ENCODE data around the gene ANKRD23. TPM values are rescaled to one million over a fixed set of nuclear protein-coding genes. Genes with fewer than 3 reads are reported as not detected.

The ANKRD23 gene
- total and polyA plus RNA-seq, 2 of the 8 experiments (the other 6 are each of a cell fraction or from before 2014, with no cell fraction given) = 3.4 to 3.5 TPM

- Histone ChIP-seq H3K14ac (ENCODE audit: insufficient read length) (no peak overlapping the region), H2AFZ (ENCODE audit: low read length) (no peak overlapping the region), H3K56ac (replicated peaks; ENCODE audit: insufficient read length, low read depth, low read length) (no peak overlapping the region), H3K4me2 (ENCODE audit: insufficient read depth in 1 of 2, low read depth in 2 of 2, low read length in 2 of 2) (no peak overlapping the region), H2BK120ac (replicated peaks; ENCODE audit: low read depth, low read length) (no peak overlapping the region), H3K18ac (ENCODE audit: extremely low read depth, low read length) (no peak overlapping the region), H3K9ac (replicated peaks in 1 of 4; ENCODE audit: extremely low read depth in 1 of 4, low read depth in 3 of 4, low read length in 3 of 4) (no peak overlapping the region), H3K79me2 (ENCODE audit: control insufficient read depth in 1 of 2, insufficient read depth in 2 of 2, low read length in 2 of 2) (no peaks in the 10 kb centered on the region), H4K8ac (ENCODE audit: extremely low read depth, insufficient read depth, low read length) (no peak overlapping the region), H2BK12ac (ENCODE audit: low read depth, low read length) (no peak overlapping the region), H3K27ac (ENCODE audit: low read depth, low read length) (no peak overlapping the region), H3K4me3 (ENCODE audit: extremely low read depth in 1 of 4, insufficient read depth in 2 of 4, low read depth in 3 of 4, low read length in 4 of 4) (no peak overlapping the region), H4K91ac (replicated peaks; ENCODE audit: insufficient read length, low read length) (no peak overlapping the region), H4K5ac (ENCODE audit: insufficient read length, low read depth, low read length) (no peak overlapping the region), H3K4me1 (replicated peaks in 1 of 4; ENCODE audit: control insufficient read depth in 3 of 4, insufficient read depth in 4 of 4, low read length in 3 of 4) (no peaks in the 10 kb centered on the region), H4K20me1 (replicated peaks in 1 of 2; ENCODE audit: control insufficient read depth in 1 of 2, insufficient read depth in 2 of 2, low read length in 2 of 2) (peaks cover 3 to 4% of the 10 kb centered on the region in 2 experiments), H3K23me2 (ENCODE audit: low read depth, low read length) (no peaks in the 10 kb centered on the region), H3K36me3 (ENCODE audit: control insufficient read depth in 2 of 4, insufficient read depth in 4 of 4, low read length in 3 of 4) (peaks cover 2 to 34% (median 9%) of the 10 kb centered on the region in 4 experiments; a peak in 5 of 8 replicates), H3K23ac (ENCODE audit: insufficient read length) (no peak overlapping the region), H3K27me3 (replicated peaks in 1 of 4; ENCODE audit: control insufficient read depth in 3 of 4, extremely low read depth in 1 of 4, insufficient read depth in 3 of 4, low read length in 3 of 4) (no peaks in the 10 kb centered on the region), H2BK15ac (ENCODE audit: low read length) (no peak overlapping the region), H3K4ac (replicated peaks; ENCODE audit: insufficient read length, low read depth, low read length) (no peak overlapping the region), H2BK5ac (ENCODE audit: low read depth, low read length) (no peak overlapping the region), H2BK20ac (ENCODE audit: low read length) (no peak overlapping the region), H3K9me3 (ENCODE audit: insufficient read depth in 2 of 2, low read depth in 1 of 2, low read length in 1 of 2) (no peaks in the 10 kb centered on the region), H3K79me1 (ENCODE audit: low read depth, low read length) (0 out of 2 replicates have a peak, but pooled peaks cover 4% of the 10 kb centered on the region), H2AK5ac (ENCODE audit: low read depth, low read length) (no peak overlapping the region)
- TF ChIP-seq CHD2 (IDR thresholded peaks at IDR 0.05; ENCODE audit: low read length) = no peak
- POLR2A ChIA-PET (ENCODE audit: partially characterized antibody) = interaction anchor here (2.7 to 6.9 kb wide), 3 partner anchors 8 to 13 kb away, joined by 6 to 39 read pairs (median 9); partner anchors contain the start of gene ANKRD39
- FAIRE-seq (no peak), DNase-seq (ENCODE audit: low read depth in 1 of 2, low spot score in 2 of 2) (no peak)
- WGBS, 2 experiments (ENCODE audit: extremely low coverage in 1 of 2, insufficient coverage in 1 of 2, insufficient read length in 1 of 2, insufficient replicate concordance in 2 of 2, low coverage in 1 of 2, low lambda C conversion rate in 2 of 2, missing lambda C conversion rate in 1 of 2) = 97% methylated on average over 5 of the region's 5 CpGs; no CpG with 5 or more reads in 1 of the 2 experiments
- CTCF ChIA-PET (ENCODE audit: partially characterized antibody) = interaction anchor here (0.7 to 2.2 kb wide), 3 partner anchors 10 to 104 kb away, joined by 3 to 6 read pairs (median 5); partner anchors contain the start of gene ANKRD39
Measured at GRCh38 chr2:96846825-96847224, 3.0 kb upstream of the ANKRD23 start.

Data from H1 (cell line).